H1 (cell line): ENCODE results near the gene ERVMER34-1. TPM values are rescaled to one million over a fixed set of nuclear protein-coding genes. Genes with fewer than 3 reads are reported as not detected.

Experiments
- CTCF ChIA-PET: fragments of 300-600 bp; sonication (Branson Sonifier 250); formaldehyde crosslinking; loops from one replicate; lab custom pipeline; 2021; ENCODE audit not compliant: partially characterized antibody; lab: Charles Lee
- POLR2A ChIA-PET: fragments of 300-600 bp; sonication (Branson Sonifier 250); formaldehyde crosslinking; loops from one replicate; lab custom pipeline; 2021; ENCODE audit warnings: inconsistent platforms; ENCODE audit not compliant: partially characterized antibody; lab: Charles Lee
- DNase-seq, 2 experiments: peaks; one replicate each; pipeline versions ENCODE4 v3.0.0 to v3.0.0-alpha.2; 2010 to 2022; ENCODE audit warnings: low spot score in 2 of 2, low read depth in 1 of 2, mixed read lengths in 1 of 2
- FAIRE-seq: peaks from 2 replicates; lab custom pipeline; 2011; peaks lifted over from hg19 to GRCh38; lab: Jason Lieb, UNC
- H2AFZ ChIP-seq: 2 replicates; pipeline ENCODE4 v1.8.1; 2012; ENCODE audit warnings: low read length, inconsistent platforms
- H2AK5ac ChIP-seq: 2 replicates; pipeline ENCODE4 v1.6.1; 2013; ENCODE audit warnings: low read depth, low read length
- H2BK120ac ChIP-seq: replicated peaks from 2 replicates; pipeline ENCODE3; 2013; ENCODE audit warnings: low read depth, low read length, inconsistent platforms
- H2BK12ac ChIP-seq: 2 replicates; pipeline ENCODE4 v1.6.1; 2013; ENCODE audit warnings: low read depth, low read length
- H2BK15ac ChIP-seq: 2 replicates; pipeline ENCODE4 v1.6.1; 2013; ENCODE audit warnings: low read length
- H2BK20ac ChIP-seq: 2 replicates; pipeline ENCODE4 v1.6.1; 2013; ENCODE audit warnings: low read length
- H2BK5ac ChIP-seq: 2 replicates; pipeline ENCODE4 v1.6.1; 2013; ENCODE audit warnings: low read depth, low read length
- H3K14ac ChIP-seq: 2 replicates; pipeline ENCODE4 v1.6.1; 2013; ENCODE audit warnings: inconsistent platforms; ENCODE audit not compliant: insufficient read length
- H3K18ac ChIP-seq: 2 replicates; pipeline ENCODE4 v1.6.1; 2013; ENCODE audit warnings: low read length; ENCODE audit errors: extremely low read depth
- H3K23ac ChIP-seq: 2 replicates; pipeline ENCODE4 v1.6.1; 2013; ENCODE audit warnings: inconsistent platforms; ENCODE audit not compliant: insufficient read length
- H3K23me2 ChIP-seq: 2 replicates; pipeline ENCODE4 v1.6.1; 2013; ENCODE audit warnings: low read depth, low read length
- H3K27ac ChIP-seq: 2 replicates; pipeline ENCODE4 v1.6.1; 2011; ENCODE audit warnings: low read depth, low read length, inconsistent platforms
- H3K27me3 ChIP-seq, 4 experiments: replicated peaks in 1 of 4; 1 replicate in 1 of 4; 2 replicates in 3 of 4; pipeline versions ENCODE4 v1.6.1 to v1.8.1; 2011 to 2013; ENCODE audit warnings: low read length in 3 of 4, mild to moderate bottlenecking in 3 of 4, inconsistent platforms in 2 of 4, mixed read lengths in 2 of 4, moderate library complexity in 1 of 4; ENCODE audit not compliant: control insufficient read depth in 3 of 4, insufficient read depth in 3 of 4; ENCODE audit errors: extremely low read depth in 1 of 4
- H3K36me3 ChIP-seq, 4 experiments: 2 replicates each; pipeline versions ENCODE4 v1.6.1 to v1.8.1; 2011 to 2013; ENCODE audit warnings: mild to moderate bottlenecking in 4 of 4, low read length in 3 of 4, moderate library complexity in 2 of 4, control low read depth in 1 of 4, inconsistent platforms in 1 of 4; ENCODE audit not compliant: insufficient read depth in 4 of 4, control insufficient read depth in 2 of 4
- H3K4ac ChIP-seq: replicated peaks from 2 replicates; pipeline ENCODE3; 2013; ENCODE audit warnings: low read length, low read depth, mixed read lengths, inconsistent platforms; ENCODE audit not compliant: insufficient read length
- H3K4me1 ChIP-seq, 4 experiments: replicated peaks in 1 of 4; 1 replicate in 1 of 4; 2 replicates in 3 of 4; pipeline versions ENCODE4 v1.6.1 to v1.8.1; 2011 to 2013; ENCODE audit warnings: low read length in 3 of 4, inconsistent platforms in 2 of 4, mixed read lengths in 1 of 4; ENCODE audit not compliant: insufficient read depth in 4 of 4, control insufficient read depth in 3 of 4
- H3K4me2 ChIP-seq, 2 experiments: 2 replicates each; pipeline versions ENCODE4 v1.6.1 to v1.8.1; 2011 to 2013; ENCODE audit warnings: low read depth in 2 of 2, low read length in 2 of 2, control low read depth in 1 of 2, inconsistent platforms in 1 of 2, mild to moderate bottlenecking in 1 of 2; ENCODE audit not compliant: insufficient read depth in 1 of 2
- H3K4me3 ChIP-seq, 4 experiments: fragments of 200-600, 300-600 bp in 1 of 4; sonication (generic), shearing (Covaris generic), sonication (Bioruptor Twin) in 1 of 4; 2 replicates each; pipeline versions ENCODE4 v1.5.1 to v1.8.1; 2011 to 2016; ENCODE audit warnings: low read length in 4 of 4, low read depth in 3 of 4, control low read depth in 2 of 4, inconsistent platforms in 2 of 4, mild to moderate bottlenecking in 2 of 4, mixed read lengths in 1 of 4, moderate library complexity in 1 of 4; ENCODE audit not compliant: insufficient read depth in 2 of 4; ENCODE audit errors: extremely low read depth in 1 of 4
- H3K56ac ChIP-seq: replicated peaks from 2 replicates; pipeline ENCODE3; 2013; ENCODE audit warnings: low read depth, mild to moderate bottlenecking, mixed read lengths, low read length, inconsistent platforms; ENCODE audit not compliant: insufficient read length
- H3K79me1 ChIP-seq: 2 replicates; pipeline ENCODE4 v1.6.1; 2013; ENCODE audit warnings: low read depth, low read length, control low read depth
- H3K79me2 ChIP-seq, 2 experiments: 2 replicates each; pipeline versions ENCODE4 v1.6.1 to v1.8.1; 2012 to 2013; ENCODE audit warnings: low read length in 2 of 2, mild to moderate bottlenecking in 2 of 2, inconsistent platforms in 1 of 2; ENCODE audit not compliant: insufficient read depth in 2 of 2, control insufficient read depth in 1 of 2
- H3K9ac ChIP-seq, 4 experiments: replicated peaks in 1 of 4; 1 replicate in 1 of 4; 2 replicates in 3 of 4; pipeline versions ENCODE4 v1.6.1 to v1.8.1; 2011 to 2013; ENCODE audit warnings: low read depth in 3 of 4, low read length in 3 of 4, control low read depth in 2 of 4, mild to moderate bottlenecking in 2 of 4, moderate library complexity in 2 of 4, inconsistent platforms in 1 of 4; ENCODE audit errors: extremely low read depth in 1 of 4
- H3K9me3 ChIP-seq, 2 experiments: 2 replicates each; pipeline versions ENCODE4 v1.6.1 to v1.8.1; 2012 to 2013; ENCODE audit warnings: mild to moderate bottlenecking in 2 of 2, moderate library complexity in 2 of 2, control low read depth in 1 of 2, inconsistent platforms in 1 of 2, low read depth in 1 of 2, low read length in 1 of 2, mixed read lengths in 1 of 2; ENCODE audit not compliant: insufficient read depth in 2 of 2
- H4K20me1 ChIP-seq, 2 experiments: replicated peaks in 1 of 2; 2 replicates each; pipeline versions ENCODE3 to v1.8.1; 2011 to 2013; ENCODE audit warnings: inconsistent platforms in 2 of 2, low read length in 2 of 2, mild to moderate bottlenecking in 1 of 2; ENCODE audit not compliant: insufficient read depth in 2 of 2, control insufficient read depth in 1 of 2
- H4K5ac ChIP-seq: 2 replicates; pipeline ENCODE4 v1.6.1; 2013; ENCODE audit warnings: low read length, low read depth, mixed read lengths, inconsistent platforms; ENCODE audit not compliant: insufficient read length
- H4K8ac ChIP-seq: 2 replicates; pipeline ENCODE4 v1.8.0; 2013; ENCODE audit warnings: mild to moderate bottlenecking, moderate library complexity, low read length, inconsistent platforms; ENCODE audit not compliant: insufficient read depth; ENCODE audit errors: extremely low read depth
- H4K91ac ChIP-seq: replicated peaks from 2 replicates; pipeline ENCODE3; 2013; ENCODE audit warnings: low read length, mixed read lengths, inconsistent platforms; ENCODE audit not compliant: insufficient read length
- JUND ChIP-seq: IDR thresholded peaks from 2 replicates; pipeline ENCODE4 v1.6.1; 2011; ENCODE audit warnings: mild to moderate bottlenecking, improper control_type of control experiment, low read length
- POLR2A ChIP-seq, 2 experiments: IDR thresholded peaks; 1 replicate in 1 of 2; 2 replicates in 1 of 2; pipeline ENCODE4 v1.6.1; 2011; ENCODE audit warnings: low read depth in 2 of 2, low read length in 2 of 2, mild to moderate bottlenecking in 2 of 2; ENCODE audit errors: control extremely low read depth in 1 of 2
- POLR2AphosphoS5 ChIP-seq: IDR thresholded peaks from 2 replicates; pipeline ENCODE4 v1.6.1; 2011; ENCODE audit warnings: low read depth, low read length
- SP2 ChIP-seq: IDR thresholded peaks from 2 replicates; pipeline ENCODE4 v1.6.1; 2012; ENCODE audit warnings: mild to moderate bottlenecking, low read length, inconsistent platforms
- WGBS, 2 experiments: shearing (Covaris generic) in 1 of 2; methylation state at CpG; one replicate each; pipeline versions ENCODE4 v1.1.6 to v1.1.7; 2013 to 2015; ENCODE audit warnings: low lambda C conversion rate in 2 of 2, mixed read lengths in 2 of 2, inconsistent platforms in 1 of 2, low coverage in 1 of 2, missing lambda C conversion rate in 1 of 2; ENCODE audit not compliant: insufficient replicate concordance in 2 of 2, insufficient coverage in 1 of 2, insufficient read length in 1 of 2; ENCODE audit errors: extremely low coverage in 1 of 2, missing lambda C conversion rate in 1 of 2; 5-methylcytosine and 5-hydroxymethylcytosine counted together
- polyA plus RNA-seq, 7 experiments: library from polyadenylated mRNA; depleted of rRNA in 3 of 7; stranded (reverse) in 5 of 7; unstranded in 2 of 7; fragments of >200 nt in 5 of 7; fragments of 200-250 nt in 2 of 7; gene quantifications; 1 replicate in 5 of 7; 2 replicates in 1 of 7; 4 replicates in 1 of 7; pipeline versions ENCODE4 v1.2.1 to v1.2.3, GENCODE V29; 2011 to 2013; ENCODE audit warnings: missing spikeins in 2 of 7, mixed read lengths in 2 of 7
- total RNA-seq: library from RNA; stranded (reverse); fragmentation: NEBNext Ultra II Directional; extraction: Animal tissue kit (Norgen Biotek cat#: 25700); gene quantifications from 2 replicates; pipeline ENCODE4 v1.2.1, GENCODE V29; 2021

ERVMER34-1 gene
- total and polyA plus RNA-seq, 2 of the 8 experiments (the other 6 are each of a cell fraction or from before 2014, with no cell fraction given), result 14.2 to 34.3 TPM

DNA sequence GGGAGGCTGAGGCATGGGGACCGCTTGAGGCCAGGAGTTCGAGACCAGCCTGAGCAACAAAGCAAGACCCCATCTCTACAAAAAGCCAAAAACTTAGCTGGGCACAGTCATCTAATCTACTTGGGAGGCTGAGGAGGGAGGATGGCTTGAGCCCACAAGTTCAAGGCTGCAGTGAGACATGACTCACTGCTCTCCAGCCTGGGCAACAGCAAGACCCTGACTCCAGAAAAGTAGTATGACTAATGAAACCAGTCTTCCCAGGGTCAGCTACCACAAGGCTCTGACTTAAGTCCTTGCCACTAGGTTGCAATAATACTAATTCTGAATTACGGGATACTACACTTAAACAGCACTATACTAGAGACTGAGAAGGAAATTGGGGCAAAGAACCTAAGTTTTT is 33.1 kb downstream of the ERVMER34-1 start:
- Histone ChIP-seq H4K20me1 (peaks cover 0 to 5% of the 10 kb centered on the region in 2 experiments), H4K91ac (no peak overlapping the region), H3K36me3 (peaks cover 17 to 71% (median 44%) of the 10 kb centered on the region in 4 experiments)

More for the DNA sequence above, 33.1 kb downstream of the ERVMER34-1 start:
- Histone ChIP-seq H2BK120ac (no peak overlapping the region), H4K5ac (no peak overlapping the region), H3K56ac (no peak overlapping the region), H3K79me1 (peaks cover 3% of the 10 kb centered on the region; the same call in 1 of the 2 replicates), H3K14ac (no peak overlapping the region), H3K4me2 (no peak overlapping the region), H3K4me3 (no peak overlapping the region), H3K4ac (no peak overlapping the region), H3K9me3 (no peaks in the 10 kb centered on the region), H2BK5ac (no peak overlapping the region), H2BK15ac (no peak overlapping the region), H2BK20ac (no peak overlapping the region), H3K27ac (no peak overlapping the region), H2BK12ac (no peak overlapping the region), H2AFZ (no peak overlapping the region), H3K23me2 (peaks cover 14% of the 10 kb centered on the region), H3K23ac (no peak overlapping the region), H3K79me2 (peaks cover 4 to 22% of the 10 kb centered on the region in 2 experiments; a peak in 3 of 4 replicates), H2AK5ac (no peak overlapping the region), H3K18ac (no peak overlapping the region), H3K9ac (no peak overlapping the region), H4K8ac (no peak overlapping the region; the same call in 1 of the 2 replicates), H3K27me3 (no peaks in the 10 kb centered on the region), H3K4me1 (peaks cover 5 to 19% (median 8%) of the 10 kb centered on the region in 4 experiments; a peak in 6 of 7 replicates)
- ChIA-PET CTCF (interaction anchor here (1.2 to 1.5 kb wide), 4 partner anchors 132 to 483 kb away, joined by 3 to 9 read pairs (median 6); no protein-coding TSS in a partner anchor), POLR2A (interaction anchor here (0.6 to 5.3 kb wide), 12 partner anchors 9 to 1913 kb away, joined by 3 to 37 read pairs (median 4); partner anchors contain the start of genes RASL11B and USP46)
- WGBS, 2 experiments, result 91% methylated on average over 3 of the region's 3 CpGs; no CpG with 5 or more reads in 1 of the 2 experiments
- peak in 1 of 2 experiments; percentile 31; a peak in 1 of 3 replicates for TF ChIP-seq POLR2A (IDR thresholded peaks at IDR 0.05; ENCODE audit: control extremely low read depth in 1 of 2, low read depth in 2 of 2, low read length in 2 of 2)
- peak; percentile 72 for TF ChIP-seq POLR2AphosphoS5
- peak; percentile 82 for TF ChIP-seq JUND
- no peak for TF ChIP-seq SP2
- DNase-seq, result no peak
- FAIRE-seq, result no peak
